ENCODE measurements around the gene DTNA.

GRCh38 chr18:34729264-34729663 lies 19.2 kb downstream of the DTNA start:
- TF ChIP-seq, protein P1, sequence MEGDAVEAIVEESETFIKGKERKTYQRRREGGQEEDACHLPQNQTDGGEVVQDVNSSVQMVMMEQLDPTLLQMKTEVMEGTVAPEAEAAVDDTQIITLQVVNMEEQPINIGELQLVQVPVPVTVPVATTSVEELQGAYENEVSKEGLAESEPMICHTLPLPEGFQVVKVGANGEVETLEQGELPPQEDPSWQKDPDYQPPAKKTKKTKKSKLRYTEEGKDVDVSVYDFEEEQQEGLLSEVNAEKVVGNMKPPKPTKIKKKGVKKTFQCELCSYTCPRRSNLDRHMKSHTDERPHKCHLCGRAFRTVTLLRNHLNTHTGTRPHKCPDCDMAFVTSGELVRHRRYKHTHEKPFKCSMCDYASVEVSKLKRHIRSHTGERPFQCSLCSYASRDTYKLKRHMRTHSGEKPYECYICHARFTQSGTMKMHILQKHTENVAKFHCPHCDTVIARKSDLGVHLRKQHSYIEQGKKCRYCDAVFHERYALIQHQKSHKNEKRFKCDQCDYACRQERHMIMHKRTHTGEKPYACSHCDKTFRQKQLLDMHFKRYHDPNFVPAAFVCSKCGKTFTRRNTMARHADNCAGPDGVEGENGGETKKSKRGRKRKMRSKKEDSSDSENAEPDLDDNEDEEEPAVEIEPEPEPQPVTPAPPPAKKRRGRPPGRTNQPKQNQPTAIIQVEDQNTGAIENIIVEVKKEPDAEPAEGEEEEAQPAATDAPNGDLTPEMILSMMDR (IDR thresholded peaks at IDR 0.05 in 2 of 3, conservative IDR thresholded peaks at IDR 0.05 in 1 of 3; ENCODE audit: borderline replicate concordance in 1 of 3, insufficient read depth in 1 of 3, low read depth in 2 of 3, low read length in 2 of 3), result peak; percentile 22 to 75 (median 72); a peak in 4 of 6 replicates
- no peak for TF ChIP-seq SIN3A (IDR thresholded peaks at IDR 0.05; ENCODE audit: low read depth)
- no peak for TF ChIP-seq POLR2A (IDR thresholded peaks at IDR 0.05; ENCODE audit: borderline replicate concordance, extremely low read depth, insufficient read depth, insufficient read length)
- no peak for TF ChIP-seq EZH2 (IDR thresholded peaks at IDR 0.05)
- TF ChIP-seq YY1 (IDR thresholded peaks at IDR 0.05; ENCODE audit: extremely low read depth, insufficient replicate concordance, low read depth, low read length), result no peak
- TF ChIP-seq POLR2AphosphoS5 (IDR thresholded peaks at IDR 0.05; ENCODE audit: low read depth, low read length), result no peak
- TF ChIP-seq SP1 (IDR thresholded peaks at IDR 0.05; ENCODE audit: low read depth), result no peak
- TF ChIP-seq, protein P2, sequence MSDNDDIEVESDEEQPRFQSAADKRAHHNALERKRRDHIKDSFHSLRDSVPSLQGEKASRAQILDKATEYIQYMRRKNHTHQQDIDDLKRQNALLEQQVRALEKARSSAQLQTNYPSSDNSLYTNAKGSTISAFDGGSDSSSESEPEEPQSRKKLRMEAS (IDR thresholded peaks at IDR 0.05), result no peak

All from HCT116 (cell line).